ENCODE measurements around the gene ROBO1.

ROBO1 gene

GRCh38 chr3:78718707-78719106, 1049.1 kb downstream of the ROBO1 start:
- DNase-seq (ENCODE audit: low spot score), result no peak
- Histone ChIP-seq H3K27ac (no peak overlapping the region), H3K4me3 (no peak overlapping the region)
- TF ChIP-seq, protein P1, sequence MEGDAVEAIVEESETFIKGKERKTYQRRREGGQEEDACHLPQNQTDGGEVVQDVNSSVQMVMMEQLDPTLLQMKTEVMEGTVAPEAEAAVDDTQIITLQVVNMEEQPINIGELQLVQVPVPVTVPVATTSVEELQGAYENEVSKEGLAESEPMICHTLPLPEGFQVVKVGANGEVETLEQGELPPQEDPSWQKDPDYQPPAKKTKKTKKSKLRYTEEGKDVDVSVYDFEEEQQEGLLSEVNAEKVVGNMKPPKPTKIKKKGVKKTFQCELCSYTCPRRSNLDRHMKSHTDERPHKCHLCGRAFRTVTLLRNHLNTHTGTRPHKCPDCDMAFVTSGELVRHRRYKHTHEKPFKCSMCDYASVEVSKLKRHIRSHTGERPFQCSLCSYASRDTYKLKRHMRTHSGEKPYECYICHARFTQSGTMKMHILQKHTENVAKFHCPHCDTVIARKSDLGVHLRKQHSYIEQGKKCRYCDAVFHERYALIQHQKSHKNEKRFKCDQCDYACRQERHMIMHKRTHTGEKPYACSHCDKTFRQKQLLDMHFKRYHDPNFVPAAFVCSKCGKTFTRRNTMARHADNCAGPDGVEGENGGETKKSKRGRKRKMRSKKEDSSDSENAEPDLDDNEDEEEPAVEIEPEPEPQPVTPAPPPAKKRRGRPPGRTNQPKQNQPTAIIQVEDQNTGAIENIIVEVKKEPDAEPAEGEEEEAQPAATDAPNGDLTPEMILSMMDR (IDR thresholded peaks at IDR 0.05), result no peak

DNA sequence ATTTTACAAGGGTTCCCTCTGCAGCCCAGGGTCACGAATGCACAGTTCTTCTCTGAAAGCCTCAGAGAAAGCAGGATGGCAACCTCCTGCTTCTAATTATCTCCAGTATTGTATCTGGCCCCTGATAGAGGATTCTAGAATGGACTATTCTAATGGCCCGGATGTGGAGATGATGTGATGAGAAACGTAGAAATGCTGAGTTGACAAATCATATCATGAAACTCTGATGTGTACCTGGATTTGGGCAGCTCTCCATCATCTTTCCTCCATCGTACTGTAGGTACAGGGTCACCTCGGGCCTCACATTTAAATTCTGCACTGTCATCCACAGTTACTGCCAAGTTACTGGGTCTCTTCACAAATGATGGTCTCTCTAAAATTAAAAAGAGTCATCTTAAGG, 1050.8 kb downstream of the ROBO1 start:
- TF ChIP-seq, protein P1 (IDR thresholded peaks at IDR 0.05), result no peak
- no peak for DNase-seq (ENCODE audit: low spot score)
- no peak overlapping the region for H3K4me3 ChIP-seq
- H3K27ac ChIP-seq, result no peak overlapping the region

DNA sequence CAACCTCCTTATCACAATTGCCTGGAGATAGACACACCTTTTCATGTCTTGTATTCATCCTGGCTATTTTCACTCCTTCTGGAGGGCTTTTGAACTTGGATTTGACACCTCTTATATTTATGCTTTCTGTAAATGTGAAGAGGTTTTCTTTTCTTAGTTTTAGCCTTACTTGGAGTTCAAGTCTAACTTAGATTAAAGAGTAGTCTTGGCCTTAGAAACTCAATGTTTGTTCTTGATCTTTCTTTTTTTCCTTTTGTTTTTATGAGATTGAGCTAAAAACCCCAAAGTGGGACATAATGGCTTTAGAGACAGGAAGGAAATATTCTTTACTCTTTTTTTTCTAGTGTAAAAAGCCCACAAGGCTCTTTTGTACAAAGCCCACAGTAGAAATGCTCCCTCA, 1054.9 kb downstream of the ROBO1 start:
- DNase-seq (ENCODE audit: low spot score), result no peak
- TF ChIP-seq, protein P1 (IDR thresholded peaks at IDR 0.05), result no peak
- H3K4me3 ChIP-seq, result no peak overlapping the region
- no peak overlapping the region for H3K27ac ChIP-seq

DNA sequence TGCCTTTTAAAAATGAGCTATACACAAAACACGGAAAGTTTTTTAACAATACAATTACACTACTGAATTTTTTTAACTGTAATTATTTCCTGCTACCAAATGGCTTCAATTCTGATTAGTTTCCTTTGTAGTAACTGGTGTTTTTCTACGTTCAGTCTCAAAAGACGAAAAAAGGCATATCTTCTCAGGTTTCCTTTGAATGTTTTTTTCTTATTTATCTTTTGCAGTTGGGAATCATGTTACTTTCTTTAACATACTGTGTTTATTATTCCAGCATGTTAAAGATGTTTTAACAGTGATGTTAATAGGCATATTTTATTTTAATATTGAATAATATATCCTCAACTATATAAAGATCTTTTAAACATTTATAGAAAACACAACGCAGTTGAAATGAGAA, 1055.5 kb downstream of the ROBO1 start:
- no peak overlapping the region for H3K27ac ChIP-seq
- no peak for DNase-seq (ENCODE audit: low spot score)
- no peak overlapping the region for H3K4me3 ChIP-seq
- TF ChIP-seq, protein P1 (IDR thresholded peaks at IDR 0.05), result no peak

DNA sequence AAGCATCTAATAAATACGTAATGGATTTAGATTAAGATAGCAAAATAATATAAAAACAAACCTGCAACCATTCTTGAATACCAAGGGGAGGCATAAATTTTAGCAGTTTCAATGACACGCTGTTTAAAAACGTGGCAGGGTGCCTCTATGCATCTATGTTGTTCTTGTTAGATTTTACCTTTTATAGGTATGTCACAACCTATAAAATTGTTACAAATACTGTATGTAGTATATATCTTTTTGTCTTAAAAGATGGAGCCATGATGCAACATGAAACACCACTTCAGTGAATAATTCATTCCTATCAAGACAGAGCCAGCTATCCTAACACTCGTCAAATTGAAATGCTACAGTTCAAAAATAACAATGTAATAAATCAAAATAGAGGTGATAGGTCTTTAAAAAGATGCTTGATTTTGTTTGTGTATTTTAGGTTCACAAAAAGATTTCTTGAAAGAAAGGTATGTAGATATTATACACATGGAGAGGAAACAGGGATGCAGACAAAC, 1059.2 kb downstream of the ROBO1 start:
- TF ChIP-seq, protein P1 (IDR thresholded peaks at IDR 0.05), result no peak
- no peak overlapping the region for H3K27ac ChIP-seq

GRCh38 chr3:78707609-78708008, 1060.2 kb downstream of the ROBO1 start:
- no peak for DNase-seq (ENCODE audit: low spot score)
- no peak overlapping the region for H3K27ac ChIP-seq
- TF ChIP-seq, protein P1 (IDR thresholded peaks at IDR 0.05), result no peak
- H3K4me3 ChIP-seq, result no peak overlapping the region

More for the DNA sequence above, 1059.2 kb downstream of the ROBO1 start:
- H3K4me3 ChIP-seq, result no peak overlapping the region
- DNase-seq (ENCODE audit: low spot score), result no peak

GRCh38 chr3:78706906-78707523, 1060.8 kb downstream of the ROBO1 start:
- TF ChIP-seq, protein P1 (IDR thresholded peaks at IDR 0.05), result no peak
- DNase-seq (ENCODE audit: low spot score), result no peak
- Histone ChIP-seq H3K27ac (no peak overlapping the region), H3K4me3 (no peak overlapping the region)

Measured in coronary artery (tissue), 2 donors.